ENCODE measurements around the gene PSMB9. TPM values are rescaled to one million over a fixed set of nuclear protein-coding genes. Genes with fewer than 3 reads are reported as not detected.

Gene PSMB9
- total and polyA plus RNA-seq, 4 donors, result 14.4 to 183 (median 61.9) TPM

DNA sequence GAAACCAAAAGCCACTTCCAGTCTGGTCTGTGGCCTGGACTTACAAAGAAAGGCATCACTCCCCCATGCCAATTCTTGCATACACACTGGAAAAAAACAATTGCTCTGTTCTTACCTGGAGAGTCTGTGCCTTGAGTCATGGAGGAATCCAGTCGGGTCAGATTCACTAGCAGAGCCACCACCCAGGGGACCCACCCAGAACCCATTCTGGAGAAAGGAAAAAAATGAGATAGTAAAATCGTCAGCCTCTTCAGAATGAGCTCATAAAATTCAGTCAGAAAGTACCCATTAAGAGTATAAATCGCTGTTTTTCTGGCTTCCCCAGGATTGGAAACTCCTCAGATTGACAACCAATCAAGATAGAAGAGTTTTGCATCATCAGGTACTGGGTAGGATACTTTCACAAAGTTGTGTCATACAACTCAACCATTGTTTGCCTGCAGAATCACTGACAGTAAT, 37.2 kb upstream of the PSMB9 start, which contains the start of gene HLA-DOB:
TSS of gene HLA-DOB (minus strand) at position 257 of the 459 bp plus-strand sequence. CDS start at position 206, 51 bp downstream.
- TF ChIP-seq, protein P1, sequence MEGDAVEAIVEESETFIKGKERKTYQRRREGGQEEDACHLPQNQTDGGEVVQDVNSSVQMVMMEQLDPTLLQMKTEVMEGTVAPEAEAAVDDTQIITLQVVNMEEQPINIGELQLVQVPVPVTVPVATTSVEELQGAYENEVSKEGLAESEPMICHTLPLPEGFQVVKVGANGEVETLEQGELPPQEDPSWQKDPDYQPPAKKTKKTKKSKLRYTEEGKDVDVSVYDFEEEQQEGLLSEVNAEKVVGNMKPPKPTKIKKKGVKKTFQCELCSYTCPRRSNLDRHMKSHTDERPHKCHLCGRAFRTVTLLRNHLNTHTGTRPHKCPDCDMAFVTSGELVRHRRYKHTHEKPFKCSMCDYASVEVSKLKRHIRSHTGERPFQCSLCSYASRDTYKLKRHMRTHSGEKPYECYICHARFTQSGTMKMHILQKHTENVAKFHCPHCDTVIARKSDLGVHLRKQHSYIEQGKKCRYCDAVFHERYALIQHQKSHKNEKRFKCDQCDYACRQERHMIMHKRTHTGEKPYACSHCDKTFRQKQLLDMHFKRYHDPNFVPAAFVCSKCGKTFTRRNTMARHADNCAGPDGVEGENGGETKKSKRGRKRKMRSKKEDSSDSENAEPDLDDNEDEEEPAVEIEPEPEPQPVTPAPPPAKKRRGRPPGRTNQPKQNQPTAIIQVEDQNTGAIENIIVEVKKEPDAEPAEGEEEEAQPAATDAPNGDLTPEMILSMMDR (IDR thresholded peaks at IDR 0.05; ENCODE audit: control extremely low read depth, extremely low read depth), result no peak
- H3K9me3 ChIP-seq (ENCODE audit: control insufficient read depth in 4 of 4, insufficient read depth in 3 of 4, low read length in 3 of 4), result no peaks in the 10 kb centered on the region
- no peak for DNase-seq
- no peaks in the 10 kb centered on the region for H3K36me3 ChIP-seq (ENCODE audit: control insufficient read depth in 4 of 4, insufficient read depth in 4 of 4, low read length in 4 of 4)
- WGBS, 2 donors, result 46 to 71% methylated on average over 3 of the region's 3 CpGs
- ATAC-seq (ENCODE audit: insufficient read depth, low FRiP score), result peak; percentile 58
- H3K27me3 ChIP-seq (ENCODE audit: control insufficient read depth in 3 of 3, insufficient read depth in 3 of 3, low read length in 2 of 3), result no peaks in the 10 kb centered on the region
- no peak within 1 kb of the TSS for H3K4me3 ChIP-seq
- H3K27ac ChIP-seq (ENCODE audit: low read depth in 1 of 2, low read length in 1 of 2), result no peak within 1 kb of the TSS
- H3K9ac ChIP-seq (ENCODE audit: insufficient read depth in 1 of 2, low read length in 2 of 2), result no peak within 1 kb of the TSS
- H3K4me1 ChIP-seq (ENCODE audit: control insufficient read depth in 5 of 5, insufficient read depth in 5 of 5, low read length in 5 of 5), result no peaks in the 10 kb centered on the region

- ATAC-seq (ENCODE audit: insufficient read depth, low FRiP score), result no peak
- TF ChIP-seq, protein P1 (IDR thresholded peaks at IDR 0.05; ENCODE audit: control extremely low read depth, extremely low read depth), result no peak
- Histone ChIP-seq H3K27me3 (ENCODE audit: control insufficient read depth in 3 of 3, insufficient read depth in 3 of 3, low read length in 2 of 3) (no peaks in the 10 kb centered on the region), H3K27ac (ENCODE audit: low read depth in 1 of 2, low read length in 1 of 2) (no peak overlapping the region), H3K4me3 (no peak overlapping the region), H3K4me1 (ENCODE audit: control insufficient read depth in 5 of 5, insufficient read depth in 5 of 5, low read length in 5 of 5) (no peaks in the 10 kb centered on the region), H3K9ac (ENCODE audit: insufficient read depth in 1 of 2, low read length in 2 of 2) (no peak overlapping the region), H3K9me3 (ENCODE audit: control insufficient read depth in 4 of 4, insufficient read depth in 3 of 4, low read length in 3 of 4) (no peaks in the 10 kb centered on the region), H3K36me3 (ENCODE audit: control insufficient read depth in 4 of 4, insufficient read depth in 4 of 4, low read length in 4 of 4) (no peaks in the 10 kb centered on the region)
- no peak for DNase-seq
- 71 to 86% methylated on average over 2 of the region's 2 CpGs for WGBS, 2 donors
These were observed 35.1 kb upstream of the PSMB9 start for GRCh38 chr6:32818867-32819266.

DNA sequence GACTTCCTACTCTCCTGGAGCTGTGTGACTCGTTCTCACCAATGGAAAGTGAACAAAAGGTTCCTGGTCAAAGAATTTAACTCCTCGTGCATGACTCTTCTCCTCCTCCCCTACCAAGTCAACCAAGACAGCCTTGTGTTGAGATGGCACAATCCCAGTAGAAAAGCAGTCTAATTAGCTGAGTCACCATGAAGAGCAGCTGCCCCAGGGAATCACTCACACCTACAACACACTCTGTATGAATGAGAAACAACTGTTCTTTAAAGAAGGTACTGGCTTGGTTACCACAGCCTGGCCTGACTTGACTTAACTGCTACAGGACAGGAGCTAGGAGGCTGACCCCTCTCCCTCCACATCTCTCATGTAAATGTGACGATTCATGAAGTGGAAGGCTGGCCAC, 34.3 kb upstream of the PSMB9 start:
- ATAC-seq (ENCODE audit: insufficient read depth, low FRiP score) (no peak), DNase-seq (no peak)
- WGBS, 2 donors, result 75 to 85% methylated on average over 3 of the region's 3 CpGs
- no peaks in the 10 kb centered on the region for H3K36me3 ChIP-seq (ENCODE audit: control insufficient read depth in 4 of 4, insufficient read depth in 4 of 4, low read length in 4 of 4)
- no peak overlapping the region for H3K9ac ChIP-seq (ENCODE audit: insufficient read depth in 1 of 2, low read length in 2 of 2)
- no peaks in the 10 kb centered on the region for H3K4me1 ChIP-seq (ENCODE audit: control insufficient read depth in 5 of 5, insufficient read depth in 5 of 5, low read length in 5 of 5)
- H3K9me3 ChIP-seq (ENCODE audit: control insufficient read depth in 4 of 4, insufficient read depth in 3 of 4, low read length in 3 of 4), result no peaks in the 10 kb centered on the region
- TF ChIP-seq, protein P1 (IDR thresholded peaks at IDR 0.05; ENCODE audit: control extremely low read depth, extremely low read depth), result no peak
- no peaks in the 10 kb centered on the region for H3K27me3 ChIP-seq (ENCODE audit: control insufficient read depth in 3 of 3, insufficient read depth in 3 of 3, low read length in 2 of 3)
- no peak overlapping the region for H3K27ac ChIP-seq (ENCODE audit: low read depth in 1 of 2, low read length in 1 of 2)
- H3K4me3 ChIP-seq, result no peak overlapping the region

DNA sequence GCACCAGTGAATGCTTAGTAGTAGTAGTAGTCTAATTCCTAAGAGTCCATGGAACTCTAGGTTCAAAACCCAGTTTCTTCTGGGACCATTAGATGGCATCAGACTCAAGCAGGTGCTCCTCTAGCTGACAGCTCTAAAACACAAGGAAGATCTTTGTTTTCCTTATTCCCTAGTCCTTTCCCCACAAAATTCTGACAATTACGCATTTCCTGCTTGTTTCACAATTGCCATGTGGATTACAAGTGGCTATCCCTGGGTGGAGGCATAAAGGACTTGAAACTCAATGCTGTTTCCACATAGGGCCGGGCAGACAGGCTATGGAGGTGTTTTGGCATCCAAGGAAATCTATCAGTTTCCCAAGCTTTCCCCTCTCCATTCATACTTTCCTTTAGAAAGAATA, 28.0 kb upstream of the PSMB9 start:
- Histone ChIP-seq H3K4me1 (ENCODE audit: control insufficient read depth in 5 of 5, insufficient read depth in 5 of 5, low read length in 5 of 5) (no peaks in the 10 kb centered on the region), H3K27me3 (ENCODE audit: control insufficient read depth in 3 of 3, insufficient read depth in 3 of 3, low read length in 2 of 3) (no peaks in the 10 kb centered on the region), H3K9ac (ENCODE audit: insufficient read depth in 1 of 2, low read length in 2 of 2) (no peak overlapping the region), H3K27ac (ENCODE audit: low read depth in 1 of 2, low read length in 1 of 2) (no peak overlapping the region), H3K36me3 (ENCODE audit: control insufficient read depth in 4 of 4, insufficient read depth in 4 of 4, low read length in 4 of 4) (peaks cover 0 to 21% (median 7%) of the 10 kb centered on the region in 4 donors), H3K9me3 (ENCODE audit: control insufficient read depth in 4 of 4, insufficient read depth in 3 of 4, low read length in 3 of 4) (no peaks in the 10 kb centered on the region), H3K4me3 (no peak overlapping the region)
- 49 to 72% methylated on average over 2 of the region's 2 CpGs for WGBS, 2 donors
- ATAC-seq (ENCODE audit: insufficient read depth, low FRiP score) (no peak), DNase-seq (peak in 2 of 3 donors; percentile 19 to 34)
- TF ChIP-seq, protein P1 (IDR thresholded peaks at IDR 0.05; ENCODE audit: control extremely low read depth, extremely low read depth), result peak; percentile 21

All from lung (tissue), 12 donors.